MM.1S (cell line): ENCODE data around the gene TEX14.

Experiments used
- DNase-seq: peaks from one replicate; pipeline ENCODE4 v3.0.0-alpha.2; 2015
- H2AFZ ChIP-seq: fragments of 300-600 bp; sonication (generic); 2 replicates; pipeline ENCODE4 v1.6.0; 2016; ENCODE audit warnings: antibody characterized with exemption, low read length
- H3F3A ChIP-seq: fragments of 300-600 bp; sonication (generic); 2 replicates; pipeline ENCODE4 v1.6.1; 2016; ENCODE audit warnings: mild to moderate bottlenecking, antibody characterized with exemption, low read length, moderate library complexity, mixed read lengths; ENCODE audit not compliant: insufficient read depth
- H3K27ac ChIP-seq: fragments of 300-600 bp; sonication (generic); 2 replicates; pipeline ENCODE4 v1.5.1; 2016; ENCODE audit warnings: mild to moderate bottlenecking, low read length
- H3K27me3 ChIP-seq: fragments of 300-600 bp; sonication (generic); replicated peaks from 2 replicates; pipeline ENCODE4 v1.6.0; 2016; ENCODE audit warnings: low read length; ENCODE audit not compliant: insufficient read depth
- H3K36me3 ChIP-seq: fragments of 300-600 bp; sonication (generic); replicated peaks from 2 replicates; pipeline ENCODE4 v1.6.1; 2016; ENCODE audit warnings: mild to moderate bottlenecking, low read length, mixed read lengths; ENCODE audit not compliant: insufficient read depth
- H3K4me1 ChIP-seq: fragments of 300-600 bp; sonication (generic); 2 replicates; pipeline ENCODE4 v1.6.1; 2016; ENCODE audit warnings: low read length, mixed read lengths
- H3K4me2 ChIP-seq: fragments of 300-600 bp; sonication (generic); 2 replicates; pipeline ENCODE4 v1.6.0; 2016; ENCODE audit warnings: low read depth, low read length
- H3K4me3 ChIP-seq: fragments of 300-600 bp; sonication (generic); 2 replicates; pipeline ENCODE4 v1.5.1; 2016; ENCODE audit warnings: low read length, mixed read lengths
- H3K79me2 ChIP-seq: fragments of 300-600 bp; sonication (generic); 2 replicates; pipeline ENCODE4 v1.6.1; 2016; ENCODE audit warnings: mixed run types, low read length, mixed read lengths
- H3K9ac ChIP-seq: fragments of 300-600 bp; sonication (generic); 2 replicates; pipeline ENCODE4 v1.6.1; 2016; ENCODE audit warnings: low read length, mixed read lengths
- H3K9me2 ChIP-seq: fragments of 300-600 bp; sonication (generic); replicated peaks from 2 replicates; pipeline ENCODE4 v1.6.1; 2016; ENCODE audit warnings: mild to moderate bottlenecking, low read length, mixed read lengths; ENCODE audit not compliant: insufficient read depth
- H3K9me3 ChIP-seq: fragments of 300-600 bp; sonication (generic); replicated peaks from 2 replicates; pipeline ENCODE4 v1.6.1; 2016; ENCODE audit warnings: mild to moderate bottlenecking, low read length, mixed read lengths; ENCODE audit not compliant: insufficient read depth
- H4K20me1 ChIP-seq: fragments of 300-600 bp; sonication (generic); 2 replicates; pipeline ENCODE4 v1.6.1; 2016; ENCODE audit warnings: mild to moderate bottlenecking, low read length, moderate library complexity, mixed read lengths; ENCODE audit not compliant: insufficient read depth
- EZH2 ChIP-seq: fragments of 300-600 bp; sonication (generic); optimal IDR thresholded peaks from 2 replicates; pipeline ENCODE3; 2017; ENCODE audit warnings: low read depth, mild to moderate bottlenecking, antibody characterized with exemption, low read length, mixed read lengths
- EZH2phosphoT487 ChIP-seq: fragments of 300-600 bp; sonication (generic); IDR thresholded peaks from 2 replicates; pipeline ENCODE4 v1.6.1; 2018; ENCODE audit warnings: antibody characterized with exemption, low read length
- TF ChIP-seq, protein P1 (sequence below): fragments of 300-600 bp; sonication (generic); IDR thresholded peaks from 2 replicates; pipeline ENCODE4 v1.5.1; 2016; ENCODE audit warnings: antibody characterized with exemption, low read length, mixed read lengths

TEX14 gene

DNA sequence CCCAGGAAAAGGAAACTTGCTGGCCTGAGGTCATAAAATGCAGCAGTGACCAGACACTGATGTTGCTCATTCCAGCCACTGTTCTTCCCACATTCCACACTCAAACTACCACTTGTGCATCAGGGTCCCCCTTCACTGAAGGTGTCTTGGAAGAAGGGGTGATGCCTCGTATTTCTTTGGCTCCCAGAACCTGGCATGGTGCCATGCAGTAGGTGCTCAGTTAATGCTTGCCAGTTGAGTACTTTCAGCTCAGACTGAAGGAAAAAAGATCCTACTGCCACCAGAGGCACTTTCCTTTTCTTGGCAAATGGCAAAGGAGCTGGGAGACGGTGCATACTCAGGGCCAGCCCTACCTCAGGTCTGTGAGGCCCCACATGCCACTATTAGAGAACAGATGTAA lies 73.5 kb downstream of the TEX14 start:
- Histone ChIP-seq H3K79me2 (no peaks in the 10 kb centered on the region), H3K4me3 (no peak overlapping the region), H3F3A (peaks cover 28% of the 10 kb centered on the region), H3K9ac (no peak overlapping the region), H3K4me1 (peaks cover 66% of the 10 kb centered on the region), H3K9me3 (no peaks in the 10 kb centered on the region), H3K27me3 (no peaks in the 10 kb centered on the region), H3K9me2 (no peaks in the 10 kb centered on the region), H3K36me3 (no peaks in the 10 kb centered on the region), H2AFZ (no peak overlapping the region), H4K20me1 (no peaks in the 10 kb centered on the region), H3K4me2 (no peak overlapping the region), H3K27ac (no peak overlapping the region)
- TF ChIP-seq EZH2phosphoT487 = no peak
- TF ChIP-seq EZH2 = no peak
- TF ChIP-seq, protein P1, sequence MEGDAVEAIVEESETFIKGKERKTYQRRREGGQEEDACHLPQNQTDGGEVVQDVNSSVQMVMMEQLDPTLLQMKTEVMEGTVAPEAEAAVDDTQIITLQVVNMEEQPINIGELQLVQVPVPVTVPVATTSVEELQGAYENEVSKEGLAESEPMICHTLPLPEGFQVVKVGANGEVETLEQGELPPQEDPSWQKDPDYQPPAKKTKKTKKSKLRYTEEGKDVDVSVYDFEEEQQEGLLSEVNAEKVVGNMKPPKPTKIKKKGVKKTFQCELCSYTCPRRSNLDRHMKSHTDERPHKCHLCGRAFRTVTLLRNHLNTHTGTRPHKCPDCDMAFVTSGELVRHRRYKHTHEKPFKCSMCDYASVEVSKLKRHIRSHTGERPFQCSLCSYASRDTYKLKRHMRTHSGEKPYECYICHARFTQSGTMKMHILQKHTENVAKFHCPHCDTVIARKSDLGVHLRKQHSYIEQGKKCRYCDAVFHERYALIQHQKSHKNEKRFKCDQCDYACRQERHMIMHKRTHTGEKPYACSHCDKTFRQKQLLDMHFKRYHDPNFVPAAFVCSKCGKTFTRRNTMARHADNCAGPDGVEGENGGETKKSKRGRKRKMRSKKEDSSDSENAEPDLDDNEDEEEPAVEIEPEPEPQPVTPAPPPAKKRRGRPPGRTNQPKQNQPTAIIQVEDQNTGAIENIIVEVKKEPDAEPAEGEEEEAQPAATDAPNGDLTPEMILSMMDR = no peak
- no peak for DNase-seq

DNA sequence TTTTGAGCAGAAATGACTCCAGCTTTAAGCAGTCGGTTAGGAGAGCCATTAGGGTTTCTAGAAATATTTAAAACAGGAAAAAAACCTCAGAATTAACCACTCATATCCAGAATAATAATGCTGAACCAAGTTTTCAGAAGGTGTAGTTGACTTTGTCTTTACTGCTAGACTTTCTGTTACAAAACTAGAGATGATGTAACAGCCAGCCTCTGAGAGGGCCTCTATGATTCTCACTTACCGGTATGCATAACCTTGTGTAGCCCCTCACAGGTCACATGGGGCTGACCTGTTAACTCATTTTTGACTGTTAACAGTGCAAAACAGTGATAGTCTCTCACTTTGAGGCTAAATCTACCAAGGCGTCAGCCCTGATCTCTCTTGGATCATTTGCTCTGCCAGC lies 74.3 kb downstream of the TEX14 start:
- Histone ChIP-seq H4K20me1 (no peaks in the 10 kb centered on the region), H3K36me3 (no peaks in the 10 kb centered on the region), H2AFZ (no peak overlapping the region), H3K9ac (no peak overlapping the region), H3K27ac (no peak overlapping the region), H3K4me3 (no peak overlapping the region), H3K4me2 (no peak overlapping the region), H3K4me1 (peaks cover 58% of the 10 kb centered on the region), H3K9me2 (no peaks in the 10 kb centered on the region), H3K79me2 (no peaks in the 10 kb centered on the region), H3K9me3 (no peaks in the 10 kb centered on the region), H3F3A (peaks cover 28% of the 10 kb centered on the region), H3K27me3 (no peaks in the 10 kb centered on the region)
- no peak for DNase-seq
- TF ChIP-seq, protein P1 = no peak

DNA sequence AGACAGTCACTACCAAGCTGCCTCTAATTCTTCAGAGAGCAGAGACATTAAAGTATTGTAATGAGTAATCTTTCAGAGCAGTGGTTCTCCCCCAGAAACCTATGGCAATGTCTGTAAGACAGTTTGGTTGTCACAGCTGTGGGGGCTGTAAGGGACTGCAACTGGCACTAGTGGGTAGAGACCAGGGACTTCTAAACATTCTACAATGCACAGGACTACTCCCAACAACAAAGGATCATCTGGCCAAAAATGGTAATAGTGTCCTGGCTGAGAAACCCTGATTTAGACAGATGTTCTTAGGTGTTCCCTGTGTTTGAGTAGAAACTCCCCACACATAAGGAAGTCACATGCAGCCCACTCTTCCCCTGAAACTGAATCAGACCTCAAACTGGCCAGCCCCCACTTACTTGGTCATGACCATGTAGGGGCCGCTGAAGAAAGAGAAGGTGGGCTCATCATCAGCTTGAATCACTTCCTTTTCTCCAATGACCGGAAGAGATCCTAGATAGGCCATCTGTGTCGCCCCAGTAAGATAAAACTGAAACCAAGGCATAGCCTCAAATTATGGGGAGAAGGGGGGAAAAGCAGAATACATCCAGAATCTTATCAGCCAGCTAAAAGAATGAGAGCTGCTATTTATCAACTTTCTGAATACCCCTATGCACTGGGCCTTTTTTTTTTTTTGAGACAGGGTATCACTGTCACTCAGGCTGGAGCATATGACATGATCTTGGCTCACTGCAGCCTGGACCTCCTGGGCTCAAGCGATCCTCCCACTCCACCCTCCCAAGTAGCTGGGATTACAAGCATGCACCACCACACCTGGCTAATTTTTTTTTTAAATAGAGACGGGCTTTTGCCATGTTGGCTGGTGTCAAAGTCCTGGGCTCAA lies 75.8 kb downstream of the TEX14 start:
- no peak overlapping the region for H3K4me3 ChIP-seq

More for the DNA sequence above, 75.8 kb downstream of the TEX14 start:
- TF ChIP-seq, protein P1 = no peak
- TF ChIP-seq EZH2phosphoT487 = no peak
- TF ChIP-seq EZH2 = no peak
- H2AFZ ChIP-seq = no peak overlapping the region
- no peak overlapping the region for H3K9ac ChIP-seq
- no peaks in the 10 kb centered on the region for H3K27me3 ChIP-seq
- H3K79me2 ChIP-seq = no peaks in the 10 kb centered on the region
- no peaks in the 10 kb centered on the region for H3K36me3 ChIP-seq
- no peak overlapping the region for H3K4me2 ChIP-seq
- H3K4me1 ChIP-seq = peaks cover 45% of the 10 kb centered on the region
- no peaks in the 10 kb centered on the region for H3K9me3 ChIP-seq
- DNase-seq = no peak
- peaks cover 19% of the 10 kb centered on the region for H3F3A ChIP-seq
- H3K9me2 ChIP-seq = no peaks in the 10 kb centered on the region
- H4K20me1 ChIP-seq = no peaks in the 10 kb centered on the region
- H3K27ac ChIP-seq = no peak overlapping the region
